ENCODE measurements around the gene MYH14.
"Not testable (repeated sequence)": the region's sequence is repeated elsewhere in the genome, so short reads cannot be mapped to it uniquely, and the experiment has no call there.

- TF ChIP-seq CTCF, POLR2A (IDR thresholded peaks at IDR 0.05): not testable (repeated sequence)
Observed at GRCh38 chr19:50353487-50353880, 150.1 kb downstream of the MYH14 start.
